HG02943 (cell line): ENCODE results near the gene EPB41.
"Not testable (repeated sequence)": the region's sequence is repeated elsewhere in the genome, so short reads cannot be mapped to it uniquely, and the experiment has no call there.

Experiments used
- ATAC-seq: cut with Tn5 transposase; IDR thresholded peaks from one replicate; pipeline ENCODE4 v1.9.1; 2021; ENCODE audit warnings: mild to moderate bottlenecking, low read depth, moderate library complexity; ENCODE audit not compliant: unreplicated experiment

EPB41 gene

GRCh38 chr1:28914228-28915030 is at the start of gene EPB41:
Gene EPB41, plus strand, starts transcription at chr1:28914569. Its CDS starts 72,869 bp downstream, at chr1:28987438.
- ATAC-seq: peak; percentile 77

- ATAC-seq: no peak
These were observed 49.7 kb upstream of the EPB41 start for GRCh38 chr1:28864695-28865094.

GRCh38 chr1:28865997-28866650 is 48.2 kb upstream of the EPB41 start:
- no peak for ATAC-seq

- no peak for ATAC-seq
These were observed 46.5 kb upstream of the EPB41 start for GRCh38 chr1:28867850-28868249.

- no peak for ATAC-seq
These were observed 44.4 kb upstream of the EPB41 start for GRCh38 chr1:28869952-28870351.

- ATAC-seq: no peak
These were observed 42.6 kb upstream of the EPB41 start for GRCh38 chr1:28871631-28872401.

GRCh38 chr1:28875134-28875533 is 39.2 kb upstream of the EPB41 start:
- not testable (repeated sequence) for ATAC-seq

- ATAC-seq: no peak
These were observed 37.1 kb upstream of the EPB41 start for GRCh38 chr1:28877132-28877781.

GRCh38 chr1:28878796-28879195 is 35.6 kb upstream of the EPB41 start:
- ATAC-seq: no peak

GRCh38 chr1:28882009-28882628 is 32.2 kb upstream of the EPB41 start:
- no peak for ATAC-seq

GRCh38 chr1:28883242-28883616 is 31.1 kb upstream of the EPB41 start:
- ATAC-seq: no peak

- ATAC-seq: no peak
These were observed 28.9 kb upstream of the EPB41 start for GRCh38 chr1:28885472-28885877.

GRCh38 chr1:28885977-28886730 is 28.2 kb upstream of the EPB41 start:
- ATAC-seq: no peak

- peak; percentile 60 for ATAC-seq
These were observed 27.5 kb upstream of the EPB41 start for GRCh38 chr1:28886731-28887418.

GRCh38 chr1:28887419-28887834 is 26.9 kb upstream of the EPB41 start:
- no peak for ATAC-seq

GRCh38 chr1:28887835-28888682 is 26.3 kb upstream of the EPB41 start:
- no peak for ATAC-seq

GRCh38 chr1:28888915-28889314 is 25.5 kb upstream of the EPB41 start:
- no peak for ATAC-seq

GRCh38 chr1:28889357-28889756 is 25.0 kb upstream of the EPB41 start:
- ATAC-seq: no peak
